ENCODE data around the gene RSPH6A.

DNA sequence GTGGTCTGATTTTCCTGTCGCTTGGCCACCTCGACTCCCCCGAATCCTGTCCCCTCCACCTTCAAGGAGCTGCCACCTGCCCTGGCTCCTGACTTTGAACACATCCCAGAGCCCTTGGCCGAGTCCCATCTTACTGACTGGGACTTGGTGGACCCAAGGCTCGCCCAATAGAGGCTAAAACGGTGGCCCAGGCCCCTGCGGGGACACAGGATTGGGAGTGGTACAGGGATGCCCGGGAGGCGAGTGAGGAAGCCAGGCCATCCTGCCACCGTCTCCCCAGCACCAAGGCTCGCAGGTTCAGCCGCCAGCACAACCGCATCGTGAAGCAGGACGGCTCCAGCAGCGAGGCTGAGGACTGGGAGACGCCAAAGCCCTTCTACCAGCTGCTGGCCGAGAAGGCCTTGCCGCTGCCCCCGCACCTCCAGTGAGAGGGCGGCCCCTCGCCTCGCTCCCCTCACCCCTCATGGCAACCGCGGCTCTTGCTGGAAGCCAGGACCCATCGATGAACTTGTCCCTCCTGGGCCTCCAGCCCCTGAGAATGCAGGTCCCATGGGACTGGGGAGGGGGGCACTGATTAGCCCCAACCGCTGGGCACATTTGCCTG, 51.3 kb downstream of the RSPH6A start:
- TF ChIP-seq, protein P1, sequence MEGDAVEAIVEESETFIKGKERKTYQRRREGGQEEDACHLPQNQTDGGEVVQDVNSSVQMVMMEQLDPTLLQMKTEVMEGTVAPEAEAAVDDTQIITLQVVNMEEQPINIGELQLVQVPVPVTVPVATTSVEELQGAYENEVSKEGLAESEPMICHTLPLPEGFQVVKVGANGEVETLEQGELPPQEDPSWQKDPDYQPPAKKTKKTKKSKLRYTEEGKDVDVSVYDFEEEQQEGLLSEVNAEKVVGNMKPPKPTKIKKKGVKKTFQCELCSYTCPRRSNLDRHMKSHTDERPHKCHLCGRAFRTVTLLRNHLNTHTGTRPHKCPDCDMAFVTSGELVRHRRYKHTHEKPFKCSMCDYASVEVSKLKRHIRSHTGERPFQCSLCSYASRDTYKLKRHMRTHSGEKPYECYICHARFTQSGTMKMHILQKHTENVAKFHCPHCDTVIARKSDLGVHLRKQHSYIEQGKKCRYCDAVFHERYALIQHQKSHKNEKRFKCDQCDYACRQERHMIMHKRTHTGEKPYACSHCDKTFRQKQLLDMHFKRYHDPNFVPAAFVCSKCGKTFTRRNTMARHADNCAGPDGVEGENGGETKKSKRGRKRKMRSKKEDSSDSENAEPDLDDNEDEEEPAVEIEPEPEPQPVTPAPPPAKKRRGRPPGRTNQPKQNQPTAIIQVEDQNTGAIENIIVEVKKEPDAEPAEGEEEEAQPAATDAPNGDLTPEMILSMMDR (IDR thresholded peaks at IDR 0.05), result no peak
- TF ChIP-seq POLR2AphosphoS5 (IDR thresholded peaks at IDR 0.05), result no peak

Measured in prostate gland (tissue), 2 donors.